GM18870 (cell line): ENCODE data around the gene B3GLCT.

Experiments
- ATAC-seq: cut with Tn5 transposase; IDR thresholded peaks from one replicate; pipeline ENCODE4 v1.9.1; 2021; ENCODE audit warnings: moderate library complexity; ENCODE audit not compliant: unreplicated experiment

B3GLCT gene

GRCh38 chr13:31221057-31221456, 21.3 kb downstream of the B3GLCT start:
- ATAC-seq: no peak

- no peak for ATAC-seq
These were observed 23.4 kb downstream of the B3GLCT start for GRCh38 chr13:31223215-31223614.

- no peak for ATAC-seq
These were observed 23.9 kb downstream of the B3GLCT start for GRCh38 chr13:31223640-31224039.

GRCh38 chr13:31224174-31224669, 24.4 kb downstream of the B3GLCT start:
- ATAC-seq: no peak

GRCh38 chr13:31224963-31225559, 25.3 kb downstream of the B3GLCT start:
- no peak for ATAC-seq

- ATAC-seq: no peak
These were observed 26.4 kb downstream of the B3GLCT start for GRCh38 chr13:31225998-31226675.

GRCh38 chr13:31227063-31227462, 27.3 kb downstream of the B3GLCT start:
- ATAC-seq: no peak

- ATAC-seq: no peak
These were observed 28.1 kb downstream of the B3GLCT start for GRCh38 chr13:31227870-31228269.

GRCh38 chr13:31234729-31235128, 35.0 kb downstream of the B3GLCT start:
- no peak for ATAC-seq

GRCh38 chr13:31236211-31236786, 36.5 kb downstream of the B3GLCT start:
- ATAC-seq: no peak

- no peak for ATAC-seq
These were observed 41.1 kb downstream of the B3GLCT start for GRCh38 chr13:31240921-31241320.

- ATAC-seq: no peak
These were observed 42.6 kb downstream of the B3GLCT start for GRCh38 chr13:31242367-31242766.

GRCh38 chr13:31242916-31243315, 43.1 kb downstream of the B3GLCT start:
- no peak for ATAC-seq

GRCh38 chr13:31245598-31246373, 46.0 kb downstream of the B3GLCT start:
- no peak for ATAC-seq

- no peak for ATAC-seq
These were observed 47.1 kb downstream of the B3GLCT start for GRCh38 chr13:31246918-31247317.

- no peak for ATAC-seq
These were observed 48.6 kb downstream of the B3GLCT start for GRCh38 chr13:31248361-31248760.

GRCh38 chr13:31248965-31249539, 49.3 kb downstream of the B3GLCT start:
- ATAC-seq: no peak

- no peak for ATAC-seq
These were observed 50.7 kb downstream of the B3GLCT start for GRCh38 chr13:31250435-31250834.

- ATAC-seq: no peak
These were observed 61.5 kb downstream of the B3GLCT start for GRCh38 chr13:31261241-31261640.

GRCh38 chr13:31263346-31263745, 63.6 kb downstream of the B3GLCT start:
- no peak for ATAC-seq

- no peak for ATAC-seq
These were observed 64.4 kb downstream of the B3GLCT start for GRCh38 chr13:31264151-31264550.
